Fibroblast of lung (primary cell): ENCODE measurements around the gene ABCA9. TPM values are rescaled to one million over a fixed set of nuclear protein-coding genes. Genes with fewer than 3 reads are reported as not detected.

ENCODE experiments used
- DNase-seq, 2 donors: peaks; one replicate each; pipeline versions ENCODE4 v3.0.0 to v3.0.0-alpha.2; 2010; ENCODE audit warnings: low read depth in 2 of 2
- H2AFZ ChIP-seq: 2 replicates; pipeline ENCODE4 v1.5.1; 2012; ENCODE audit warnings: low read length, control low read depth, inconsistent platforms
- H3K27ac ChIP-seq: 2 replicates; pipeline ENCODE4 v1.5.1; 2011; ENCODE audit warnings: low read length, control low read depth; ENCODE audit not compliant: insufficient read depth
- H3K27me3 ChIP-seq: 2 replicates; pipeline ENCODE4 v1.5.1; 2011; ENCODE audit warnings: mild to moderate bottlenecking, low read length; ENCODE audit not compliant: control insufficient read depth, insufficient read depth
- H3K36me3 ChIP-seq: 2 replicates; pipeline ENCODE4 v1.5.1; 2011; ENCODE audit warnings: low read length; ENCODE audit not compliant: control insufficient read depth, insufficient read depth
- H3K4me1 ChIP-seq: 2 replicates; pipeline ENCODE4 v1.5.1; 2011; ENCODE audit warnings: low read length; ENCODE audit not compliant: control insufficient read depth, insufficient read depth; ENCODE audit errors: extremely low read depth
- H3K4me2 ChIP-seq: 2 replicates; pipeline ENCODE4 v1.5.1; 2011; ENCODE audit warnings: low read length, control low read depth; ENCODE audit not compliant: insufficient read depth; ENCODE audit errors: extremely low read depth
- H3K4me3 ChIP-seq, 4 experiments: fragments of 200-600 bp in 1 of 4; sonication (generic) in 1 of 4; replicated peaks in 1 of 4; 2 replicates each; pipeline ENCODE4 v1.5.1; 2011 to 2016; ENCODE audit warnings: low read length in 4 of 4, low read depth in 3 of 4, mild to moderate bottlenecking in 3 of 4, control low read depth in 2 of 4, inconsistent platforms in 1 of 4, mixed read lengths in 1 of 4; ENCODE audit not compliant: insufficient read depth in 1 of 4; ENCODE audit errors: control extremely low read depth in 1 of 4
- H3K79me2 ChIP-seq: 2 replicates; pipeline ENCODE4 v1.5.1; 2012; ENCODE audit warnings: mild to moderate bottlenecking, low read length, inconsistent platforms; ENCODE audit not compliant: control insufficient read depth, insufficient read depth
- H3K9ac ChIP-seq: 2 replicates; pipeline ENCODE4 v1.5.1; 2011; ENCODE audit warnings: mild to moderate bottlenecking, low read length, control low read depth; ENCODE audit not compliant: insufficient read depth
- H3K9me3 ChIP-seq: 2 replicates; pipeline ENCODE4 v1.5.1; 2012; ENCODE audit warnings: low read depth, low read length; ENCODE audit not compliant: control insufficient read depth, insufficient read depth
- H4K20me1 ChIP-seq: 2 replicates; pipeline ENCODE4 v1.5.1; 2011; ENCODE audit warnings: low read length; ENCODE audit not compliant: control insufficient read depth, insufficient read depth; ENCODE audit errors: extremely low read depth
- CTCF ChIP-seq, 2 donors: IDR thresholded peaks in 1 of 2; conservative IDR thresholded peaks in 1 of 2; 1 replicate in 1 of 2; 2 replicates in 1 of 2; pipeline ENCODE4 v1.5.1; 2011 to 2012; ENCODE audit warnings: low read length in 2 of 2, control low read depth in 1 of 2, inconsistent platforms in 1 of 2, low read depth in 1 of 2, mild to moderate bottlenecking in 1 of 2
- EZH2 ChIP-seq: IDR thresholded peaks from 2 replicates; pipeline ENCODE4 v1.5.1; 2012; ENCODE audit warnings: low read length, control low read depth, mild to moderate bottlenecking; ENCODE audit errors: missing control alignments
- polyA minus RNA-seq: library from RNA; depleted of rRNA, polyadenylated mRNA; stranded (reverse); fragments of >200 nt; gene quantifications from 2 replicates; pipeline ENCODE4 v1.2.3, GENCODE V29; 2011; ENCODE audit warnings: low replicate concordance
- polyA plus RNA-seq, 2 donors: library from polyadenylated mRNA; depleted of rRNA in 1 of 2; stranded (reverse) in 1 of 2; unstranded in 1 of 2; fragments of >200 nt; gene quantifications; 2 replicates each; pipeline ENCODE4 v1.2.1, GENCODE V29; 2011 to 2012; ENCODE audit warnings: missing spikeins in 1 of 2
- total RNA-seq: library from RNA; depleted of rRNA; stranded (reverse); fragments of >200 nt; gene quantifications from 2 replicates; pipeline ENCODE4 v1.2.1, GENCODE V29; 2014

ABCA9 gene
- 3.1 and 14.1 TPM in 2 replicates for total RNA-seq
- polyA plus RNA-seq: 1.6 and 1.8 TPM in 2 replicates
- polyA plus RNA-seq (2012): 0.77 and 1.0 TPM in 2 replicates
- 0.55 and 1.1 TPM in 2 replicates for polyA minus RNA-seq

- H3K27ac ChIP-seq: no peak within 1 kb of the TSS
- H3K4me2 ChIP-seq: no peak within 1 kb of the TSS
- no peak within 1 kb of the TSS for H3K9ac ChIP-seq
- H3K79me2 ChIP-seq: no peaks in the 10 kb centered on the region
- peak within 1 kb of the TSS in 1 of 4 experiments; percentile 11 for H3K4me3 ChIP-seq
- no peaks in the 10 kb centered on the region for H4K20me1 ChIP-seq
- no peak for TF ChIP-seq CTCF (conservative IDR thresholded peaks at IDR 0.05 in 1 of 2, IDR thresholded peaks at IDR 0.05 in 1 of 2; ENCODE audit: low read depth in 1 of 2, low read length in 2 of 2)
- no peak for TF ChIP-seq EZH2
- peak; percentile 39 to 84 for DNase-seq
- no peaks in the 10 kb centered on the region for H3K27me3 ChIP-seq
- no peak within 1 kb of the TSS for H2AFZ ChIP-seq
- no peaks in the 10 kb centered on the region for H3K9me3 ChIP-seq
- H3K4me1 ChIP-seq: no peaks in the 10 kb centered on the region
- no peaks in the 10 kb centered on the region for H3K36me3 ChIP-seq
These were observed at the start of gene ABCA9 for GRCh38 chr17:69060822-69061221. ABCA9 (minus strand) TSS chr17:69060927; CDS start chr17:69051126, 9,801 bp downstream.

- Histone ChIP-seq H3K9me3 (no peaks in the 10 kb centered on the region), H3K36me3 (no peaks in the 10 kb centered on the region), H3K27ac (no peak overlapping the region), H3K4me2 (no peak overlapping the region), H3K4me3 (no peak overlapping the region), H3K9ac (no peak overlapping the region), H3K27me3 (no peaks in the 10 kb centered on the region), H4K20me1 (no peaks in the 10 kb centered on the region), H3K4me1 (no peaks in the 10 kb centered on the region), H3K79me2 (no peaks in the 10 kb centered on the region), H2AFZ (peak overlapping the region; percentile 11)
- TF ChIP-seq CTCF (conservative IDR thresholded peaks at IDR 0.05 in 1 of 2, IDR thresholded peaks at IDR 0.05 in 1 of 2; ENCODE audit: low read depth in 1 of 2, low read length in 2 of 2) (no peak), EZH2 (no peak)
- no peak for DNase-seq
These were observed 45.4 kb upstream of the ABCA9 start for GRCh38 chr17:69105907-69106730.

- Histone ChIP-seq H3K79me2 (no peaks in the 10 kb centered on the region), H3K4me3 (no peak overlapping the region), H3K36me3 (no peaks in the 10 kb centered on the region), H4K20me1 (no peaks in the 10 kb centered on the region), H3K9me3 (no peaks in the 10 kb centered on the region), H3K4me1 (no peaks in the 10 kb centered on the region), H3K27ac (no peak overlapping the region), H3K4me2 (no peak overlapping the region), H3K27me3 (no peaks in the 10 kb centered on the region), H2AFZ (no peak overlapping the region), H3K9ac (no peak overlapping the region)
- no peak for DNase-seq
- TF ChIP-seq EZH2 (no peak), CTCF (conservative IDR thresholded peaks at IDR 0.05 in 1 of 2, IDR thresholded peaks at IDR 0.05 in 1 of 2; ENCODE audit: low read depth in 1 of 2, low read length in 2 of 2) (no peak)
These were observed 43.0 kb upstream of the ABCA9 start for GRCh38 chr17:69103557-69104233.
